Stomach (tissue), 9 donors: ENCODE results near the gene ABLIM2. TPM values are rescaled to one million over a fixed set of nuclear protein-coding genes. Genes with fewer than 3 reads are reported as not detected.

Experiments
- DNase-seq, 2 donors: peaks; one replicate each; pipeline versions ENCODE4 v3.0.0 to v3.0.0-alpha.2; 2013 to 2019
- H3K27ac ChIP-seq, 5 donors: fragments of 200-600 bp in 4 of 5; sonication (generic) in 4 of 5; one replicate each; pipeline ENCODE4 v1.5.1; 2013 to 2019; ENCODE audit warnings: mild to moderate bottlenecking in 1 of 5, moderate library complexity in 1 of 5
- H3K27me3 ChIP-seq, 3 donors: fragments of 200-600 bp; sonication (generic); one replicate each; pipeline ENCODE4 v1.5.1; 2017 to 2019; ENCODE audit warnings: mixed run types in 1 of 3
- H3K36me3 ChIP-seq, 4 donors: fragments of 200-600 bp; sonication (generic); 1 replicate in 3 of 4; 2 replicates in 1 of 4; pipeline ENCODE4 v1.5.1; 2016 to 2019
- H3K4me1 ChIP-seq, 4 donors: fragments of 200-600 bp; sonication (generic); one replicate each; pipeline ENCODE4 v1.5.1; 2016 to 2019
- H3K4me3 ChIP-seq, 4 donors: fragments of 200-600 bp; sonication (generic) in 3 of 4; one replicate each; pipeline ENCODE4 v1.5.1; 2016 to 2019; ENCODE audit warnings: mild to moderate bottlenecking in 1 of 4
- H3K9me3 ChIP-seq, 4 donors: fragments of 200-600 bp; sonication (generic); one replicate each; pipeline ENCODE4 v1.5.1; 2016 to 2019
- EP300 ChIP-seq: sonication (generic); formaldehyde crosslinking; IDR thresholded peaks from one replicate; pipeline ENCODE4 v1.6.1; 2017; ENCODE audit warnings: antibody characterized with exemption
- POLR2A ChIP-seq, 4 donors: fragments of 450-650 bp; IDR thresholded peaks; one replicate each; pipeline ENCODE4 v1.6.1; 2016; ENCODE audit warnings: antibody characterized with exemption in 4 of 4, control low read depth in 2 of 4, mild to moderate bottlenecking in 1 of 4, moderate library complexity in 1 of 4
- POLR2AphosphoS5 ChIP-seq, 3 donors: sonication (generic); formaldehyde crosslinking; IDR thresholded peaks; one replicate each; pipeline ENCODE4 v1.6.1; 2016; ENCODE audit warnings: antibody characterized with exemption in 3 of 3
- WGBS, 5 donors: extraction: QIAGEN DNeasy Blood & Tissue Kit in 3 of 5; methylation state at CpG; one replicate each; pipeline versions ENCODE4 v1.1.5 to v1.1.7; 2013 to 2018; 5-methylcytosine and 5-hydroxymethylcytosine counted together
- intact Hi-C: fragments of 100-400 bp; cut with DNase I; formaldehyde crosslinking; loops from one replicate; pipeline ENCODE4 v1.15.1; 2023; ENCODE audit warnings: low total_unique reads
- polyA plus RNA-seq, 3 donors: library from polyadenylated mRNA; stranded (reverse); fragments of 200-250 nt; gene quantifications; one replicate each; pipeline ENCODE4 v1.2.3, GENCODE V29; 2013
- total RNA-seq, 5 donors: library from RNA; depleted of rRNA; stranded (reverse); fragments of >200 nt; gene quantifications; one replicate each; pipeline versions ENCODE4 v1.1.0 to v1.2.3, GENCODE V29; 2014 to 2016
- TF ChIP-seq, protein P1 (sequence below), 7 experiments: fragments of 450-650 bp in 4 of 7; fragments of 200-600 bp in 3 of 7; sonication (generic) in 3 of 7; IDR thresholded peaks; one replicate each; pipeline ENCODE4 v1.5.1; 2016 to 2019; ENCODE audit warnings: antibody characterized with exemption in 7 of 7, control low read depth in 2 of 7, mild to moderate bottlenecking in 1 of 7
- donor health status: healthy with polysubstance abuse.
- donor health status: Bipolar disorder and iron deficiency.
- donor health status: healthy.

ABLIM2 gene
- total and polyA plus RNA-seq, 8 donors, result 2.3 to 28.0 (median 5.5) TPM

DNA sequence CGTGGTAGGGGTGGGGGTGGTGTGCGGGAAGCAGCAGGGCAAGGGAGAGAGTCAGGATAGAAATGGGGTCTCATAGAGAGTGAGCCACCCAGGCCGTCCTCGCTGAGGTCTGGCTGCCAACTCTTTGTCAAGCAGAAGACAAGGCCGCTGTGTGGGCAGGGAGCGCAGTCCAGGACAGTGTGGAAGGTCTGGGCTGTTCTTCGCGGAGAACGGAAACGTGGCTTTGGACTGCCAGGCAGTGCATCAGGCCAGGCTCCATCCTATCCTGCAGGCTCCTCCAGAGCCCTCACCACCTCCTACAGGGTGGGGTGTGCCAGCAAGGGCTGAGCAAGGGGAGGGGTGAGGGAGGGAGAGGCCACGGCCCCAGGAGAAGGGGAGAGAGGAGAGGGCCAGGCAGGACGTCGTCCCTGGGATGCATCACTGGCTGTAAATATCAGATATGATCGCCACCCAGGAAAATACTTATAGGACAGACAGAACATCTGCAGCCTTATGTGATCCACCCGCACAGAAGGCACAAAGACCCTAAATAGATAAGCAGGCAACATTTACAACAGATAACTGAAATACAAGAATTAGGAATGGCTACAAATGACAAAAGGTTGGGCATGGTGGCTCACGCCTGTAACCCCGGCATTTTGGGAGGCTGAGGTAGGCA lies 85.3 kb downstream of the ABLIM2 start:
- intact Hi-C loops, result no loop called here
- DNase-seq, result no peak

DNA sequence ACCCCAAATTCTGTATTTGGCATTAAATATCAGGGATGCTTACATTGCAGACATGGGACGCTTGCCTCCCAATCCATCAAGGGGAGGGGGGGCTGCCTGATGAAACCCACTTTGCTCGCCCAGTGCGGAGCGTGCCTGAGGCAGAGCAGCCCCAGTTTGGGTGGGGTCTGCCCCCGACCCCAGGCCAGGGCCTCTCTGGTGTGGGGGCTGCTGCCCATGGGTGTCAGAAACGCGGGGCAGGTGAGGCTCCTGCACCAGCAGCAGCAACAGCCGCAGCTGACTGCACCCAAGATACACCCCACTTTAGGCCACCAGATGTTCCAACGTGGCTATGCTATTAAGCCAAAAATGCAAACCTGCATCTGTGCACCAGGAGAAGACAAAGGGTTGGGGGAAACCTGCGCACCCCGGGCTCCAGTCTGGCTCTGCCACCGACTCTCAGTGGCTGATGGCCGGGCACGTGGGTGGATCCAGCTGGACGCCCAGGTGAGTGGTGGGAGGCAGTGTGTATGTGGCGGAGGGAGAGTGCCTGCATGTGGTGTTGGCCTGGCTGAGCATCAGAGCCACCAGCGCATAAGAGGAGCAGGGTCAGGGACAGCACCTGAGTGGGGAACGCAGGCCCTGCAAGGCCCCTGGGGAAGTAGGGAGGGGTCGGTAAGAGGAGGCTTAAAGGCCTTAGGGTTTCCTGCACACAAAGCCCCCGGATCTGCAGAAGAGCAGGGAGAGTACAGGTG lies 86.2 kb downstream of the ABLIM2 start:
- DNase-seq, result no peak

More for the DNA sequence above, 85.3 kb downstream of the ABLIM2 start:
- H3K27me3 ChIP-seq, result peaks cover 0 to 33% (median 17%) of the 10 kb centered on the region in 3 donors
- no peak overlapping the region for H3K27ac ChIP-seq
- no peaks in the 10 kb centered on the region for H3K9me3 ChIP-seq
- TF ChIP-seq, protein P1, sequence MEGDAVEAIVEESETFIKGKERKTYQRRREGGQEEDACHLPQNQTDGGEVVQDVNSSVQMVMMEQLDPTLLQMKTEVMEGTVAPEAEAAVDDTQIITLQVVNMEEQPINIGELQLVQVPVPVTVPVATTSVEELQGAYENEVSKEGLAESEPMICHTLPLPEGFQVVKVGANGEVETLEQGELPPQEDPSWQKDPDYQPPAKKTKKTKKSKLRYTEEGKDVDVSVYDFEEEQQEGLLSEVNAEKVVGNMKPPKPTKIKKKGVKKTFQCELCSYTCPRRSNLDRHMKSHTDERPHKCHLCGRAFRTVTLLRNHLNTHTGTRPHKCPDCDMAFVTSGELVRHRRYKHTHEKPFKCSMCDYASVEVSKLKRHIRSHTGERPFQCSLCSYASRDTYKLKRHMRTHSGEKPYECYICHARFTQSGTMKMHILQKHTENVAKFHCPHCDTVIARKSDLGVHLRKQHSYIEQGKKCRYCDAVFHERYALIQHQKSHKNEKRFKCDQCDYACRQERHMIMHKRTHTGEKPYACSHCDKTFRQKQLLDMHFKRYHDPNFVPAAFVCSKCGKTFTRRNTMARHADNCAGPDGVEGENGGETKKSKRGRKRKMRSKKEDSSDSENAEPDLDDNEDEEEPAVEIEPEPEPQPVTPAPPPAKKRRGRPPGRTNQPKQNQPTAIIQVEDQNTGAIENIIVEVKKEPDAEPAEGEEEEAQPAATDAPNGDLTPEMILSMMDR (IDR thresholded peaks at IDR 0.05), result no peak
- TF ChIP-seq POLR2AphosphoS5 (IDR thresholded peaks at IDR 0.05), result no peak
- H3K4me1 ChIP-seq, result peaks cover 0 to 10% (median 0%) of the 10 kb centered on the region in 4 donors
- no peak overlapping the region for H3K4me3 ChIP-seq
- no peaks in the 10 kb centered on the region for H3K36me3 ChIP-seq
- WGBS, 5 donors, result 80 to 86% (median 84%) methylated on average over 17 of the region's 17 CpGs

DNA sequence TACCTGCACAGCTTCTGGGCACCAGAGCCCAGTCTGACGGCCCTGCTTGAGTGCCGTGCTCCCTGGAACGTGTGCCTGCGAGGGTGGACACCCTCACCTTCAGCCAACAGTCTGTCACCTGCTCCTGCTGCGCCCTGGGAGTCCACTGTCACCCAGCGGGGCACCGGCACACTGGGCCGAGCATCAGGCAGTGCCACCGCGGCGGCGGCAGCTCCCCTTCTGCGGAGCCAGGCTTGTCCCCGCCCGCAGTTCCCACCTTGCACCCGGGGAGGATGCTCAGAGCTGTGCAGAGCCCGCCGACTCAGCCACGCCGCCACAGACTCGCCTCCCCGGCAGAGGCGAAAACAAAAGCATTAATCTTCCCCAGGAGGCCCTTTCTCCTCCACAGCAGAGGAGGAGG lies 86.8 kb downstream of the ABLIM2 start:
- no peaks in the 10 kb centered on the region for H3K9me3 ChIP-seq
- H3K4me3 ChIP-seq, result no peak overlapping the region
- no peak overlapping the region for H3K27ac ChIP-seq
- TF ChIP-seq POLR2AphosphoS5 (IDR thresholded peaks at IDR 0.05) (no peak), EP300 (no peak)
- TF ChIP-seq, protein P1 (IDR thresholded peaks at IDR 0.05), result no peak
- WGBS, 5 donors, result 30 to 46% (median 35%) methylated on average over 18 to 23 of the region's 23 CpGs; no CpG with 5 or more reads in 1 of the 5 donors
- H3K36me3 ChIP-seq, result no peaks in the 10 kb centered on the region
- peaks cover 0 to 10% (median 0%) of the 10 kb centered on the region in 4 donors for H3K4me1 ChIP-seq
- intact Hi-C loops, result no loop called here
- DNase-seq, result no peak
- peaks cover 0 to 33% (median 17%) of the 10 kb centered on the region in 3 donors for H3K27me3 ChIP-seq

More for the DNA sequence above, 86.2 kb downstream of the ABLIM2 start:
- H3K27me3 ChIP-seq, result peaks cover 0 to 33% (median 17%) of the 10 kb centered on the region in 3 donors
- H3K9me3 ChIP-seq, result no peaks in the 10 kb centered on the region
- intact Hi-C loops, result no loop called here
- TF ChIP-seq POLR2A (IDR thresholded peaks at IDR 0.05) (no peak), EP300 (no peak)
- TF ChIP-seq, protein P1 (IDR thresholded peaks at IDR 0.05), result no peak
- H3K4me1 ChIP-seq, result peaks cover 0 to 10% (median 0%) of the 10 kb centered on the region in 4 donors
- H3K4me3 ChIP-seq, result no peak overlapping the region
- 84 to 86% (median 85%) methylated on average over 15 to 20 of the region's 20 CpGs for WGBS, 5 donors
- H3K36me3 ChIP-seq, result no peaks in the 10 kb centered on the region
- no peak overlapping the region for H3K27ac ChIP-seq

DNA sequence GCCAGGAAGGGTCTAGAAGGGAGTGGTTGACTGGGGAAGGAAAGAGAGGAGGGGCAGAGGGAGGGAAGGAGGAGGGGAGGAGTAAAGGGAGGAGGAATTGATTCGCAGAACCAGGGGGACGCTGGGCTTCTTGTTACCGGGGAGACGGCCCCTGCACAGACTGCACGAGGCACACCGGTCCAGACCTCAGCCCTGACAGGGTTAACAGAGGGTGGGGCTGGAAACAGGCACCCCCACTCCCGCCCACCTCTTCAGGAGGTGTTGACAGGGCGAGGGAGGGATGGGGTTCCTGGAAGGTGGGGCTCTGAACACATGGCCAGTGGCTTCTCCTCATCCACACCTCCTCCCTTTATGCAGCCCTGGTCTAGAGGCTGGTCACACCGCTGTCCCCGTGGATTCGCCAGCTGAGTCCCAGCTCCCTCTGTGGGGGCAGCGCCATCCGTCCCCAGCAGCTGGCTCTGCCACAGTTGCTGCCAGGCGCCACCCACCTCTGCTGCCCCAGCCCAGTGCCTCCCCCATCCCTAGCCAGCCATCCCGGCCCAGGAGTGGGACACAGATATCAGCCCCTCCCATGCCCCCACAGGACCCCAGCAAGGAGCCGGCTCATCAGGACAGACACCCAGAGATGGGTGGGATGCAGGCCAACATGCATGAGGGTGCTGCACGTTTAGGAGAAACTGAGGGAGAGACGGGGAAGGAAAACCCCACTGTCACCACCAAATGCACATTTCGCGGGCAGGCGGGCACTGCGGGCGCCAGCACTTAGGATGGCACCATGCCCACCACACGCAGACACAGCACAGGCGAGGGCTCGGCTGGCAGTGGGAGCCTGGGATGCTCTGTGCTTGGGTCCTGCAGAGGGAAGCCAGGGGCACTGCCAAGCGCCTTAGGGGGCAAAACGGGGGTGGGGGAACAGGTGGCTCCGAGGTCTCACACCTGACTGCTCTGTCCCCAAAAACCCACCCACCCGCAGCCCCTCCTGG lies 87.6 kb downstream of the ABLIM2 start:
- peak in 1 of 2 donors; percentile 37 for DNase-seq
- intact Hi-C loops, result no loop called here
- WGBS, 5 donors, result 47 to 54% (median 50%) methylated on average over 23 to 30 of the region's 30 CpGs

More for the DNA sequence above, 87.6 kb downstream of the ABLIM2 start:
- no peaks in the 10 kb centered on the region for H3K9me3 ChIP-seq
- no peaks in the 10 kb centered on the region for H3K36me3 ChIP-seq
- peaks cover 0 to 10% (median 0%) of the 10 kb centered on the region in 4 donors for H3K4me1 ChIP-seq
- H3K4me3 ChIP-seq, result no peak overlapping the region
- H3K27ac ChIP-seq, result no peak overlapping the region
- peaks cover 0 to 33% (median 17%) of the 10 kb centered on the region in 3 donors for H3K27me3 ChIP-seq
- TF ChIP-seq POLR2A (IDR thresholded peaks at IDR 0.05) (no peak), EP300 (no peak), POLR2AphosphoS5 (IDR thresholded peaks at IDR 0.05) (no peak)
- TF ChIP-seq, protein P1 (IDR thresholded peaks at IDR 0.05), result no peak
